H9 (cell line): ENCODE results near the gene KDM4C. TPM values are rescaled to one million over a fixed set of nuclear protein-coding genes. Genes with fewer than 3 reads are reported as not detected.

ENCODE experiments used
- DNase-seq: peaks from one replicate; pipeline ENCODE4 v3.0.0-alpha.2; 2017
- H2AFZ ChIP-seq: one replicate; pipeline ENCODE4 v1.6.1; 2013; ENCODE audit warnings: mild to moderate bottlenecking, low read length, control low read depth, moderate library complexity
- H2AK5ac ChIP-seq: 2 replicates; pipeline ENCODE4 v1.6.1; 2013; ENCODE audit warnings: low read length, control low read depth, mixed read lengths; ENCODE audit not compliant: insufficient read length
- H2BK120ac ChIP-seq: one replicate; pipeline ENCODE4 v1.6.1; 2013; ENCODE audit warnings: low read depth, mild to moderate bottlenecking, low read length, control low read depth, inconsistent platforms; ENCODE audit not compliant: poor library complexity, severe bottlenecking
- H2BK12ac ChIP-seq: 2 replicates; pipeline ENCODE4 v1.6.1; 2013; ENCODE audit warnings: low read length, control low read depth, mixed read lengths, low read depth; ENCODE audit not compliant: insufficient read length
- H2BK15ac ChIP-seq: 2 replicates; pipeline ENCODE4 v1.6.1; 2013; ENCODE audit warnings: low read depth, low read length, control low read depth
- H2BK20ac ChIP-seq: one replicate; pipeline ENCODE4 v1.6.1; 2013; ENCODE audit warnings: low read depth, mild to moderate bottlenecking, low read length, control low read depth, inconsistent platforms; ENCODE audit not compliant: poor library complexity, severe bottlenecking
- H2BK5ac ChIP-seq: 2 replicates; pipeline ENCODE4 v1.6.1; 2013; ENCODE audit warnings: low read length, control low read depth, mixed read lengths; ENCODE audit not compliant: insufficient read length
- H3K14ac ChIP-seq: 2 replicates; pipeline ENCODE4 v1.6.1; 2013; ENCODE audit warnings: low read length, control low read depth; ENCODE audit not compliant: insufficient read depth
- H3K18ac ChIP-seq: 2 replicates; pipeline ENCODE4 v1.6.1; 2013; ENCODE audit warnings: low read depth, mild to moderate bottlenecking, mixed read lengths, low read length, control low read depth; ENCODE audit not compliant: insufficient read length
- H3K23ac ChIP-seq: 2 replicates; pipeline ENCODE4 v1.6.1; 2013; ENCODE audit warnings: low read length, control low read depth, mixed read lengths, low read depth; ENCODE audit not compliant: insufficient read length
- H3K23me2 ChIP-seq: 2 replicates; pipeline ENCODE4 v1.6.1; 2013; ENCODE audit warnings: low read depth, mild to moderate bottlenecking, mixed read lengths, low read length, control low read depth; ENCODE audit not compliant: insufficient read length, poor library complexity, severe bottlenecking
- H3K27ac ChIP-seq: 2 replicates; pipeline ENCODE4 v1.5.1; 2013; ENCODE audit warnings: low read length, control low read depth, mixed read lengths, low read depth; ENCODE audit not compliant: insufficient read length
- H3K27me3 ChIP-seq: 2 replicates; pipeline ENCODE4 v1.6.1; 2013; ENCODE audit warnings: low read length, control low read depth, inconsistent platforms; ENCODE audit not compliant: insufficient read depth
- H3K4ac ChIP-seq: 2 replicates; pipeline ENCODE4 v1.6.1; 2013; ENCODE audit warnings: low read depth, mild to moderate bottlenecking, control low read depth, inconsistent platforms, low read length, moderate library complexity
- H3K4me1 ChIP-seq: 2 replicates; pipeline ENCODE4 v1.6.1; 2013; ENCODE audit warnings: low read length, control low read depth, inconsistent platforms; ENCODE audit not compliant: insufficient read depth
- H3K4me2 ChIP-seq: 2 replicates; pipeline ENCODE4 v1.6.1; 2013; ENCODE audit warnings: low read length, control low read depth, mixed read lengths; ENCODE audit not compliant: insufficient read length, insufficient read depth
- H3K56ac ChIP-seq: 2 replicates; pipeline ENCODE4 v1.6.1; 2013; ENCODE audit warnings: low read depth, mild to moderate bottlenecking, mixed read lengths, low read length, control low read depth; ENCODE audit not compliant: insufficient read length
- H3K79me1 ChIP-seq: 2 replicates; pipeline ENCODE4 v1.6.1; 2013; ENCODE audit warnings: low read depth, mild to moderate bottlenecking, moderate library complexity, low read length, control low read depth, inconsistent platforms; ENCODE audit not compliant: insufficient read depth, poor library complexity, severe bottlenecking
- H3K79me2 ChIP-seq: 2 replicates; pipeline ENCODE4 v1.6.1; 2013; ENCODE audit warnings: low read length, control low read depth, inconsistent platforms; ENCODE audit not compliant: insufficient read depth
- H3K9ac ChIP-seq: 2 replicates; pipeline ENCODE4 v1.6.1; 2013; ENCODE audit warnings: low read length, control low read depth, mixed read lengths; ENCODE audit not compliant: insufficient read length; ENCODE audit errors: extremely low read depth
- H3K9me3 ChIP-seq: one replicate; pipeline ENCODE4 v1.6.1; 2013; ENCODE audit warnings: low read depth, low read length, inconsistent platforms; ENCODE audit not compliant: control insufficient read depth
- H3T11ph ChIP-seq: one replicate; pipeline ENCODE4 v1.6.1; 2013; ENCODE audit warnings: mild to moderate bottlenecking, low read length, control low read depth, inconsistent platforms
- H4K20me1 ChIP-seq: one replicate; pipeline ENCODE4 v1.6.1; 2013; ENCODE audit not compliant: control insufficient read depth, insufficient read length, insufficient read depth
- H4K5ac ChIP-seq: 2 replicates; pipeline ENCODE4 v1.6.1; 2013; ENCODE audit warnings: low read depth, mild to moderate bottlenecking, mixed read lengths, low read length, control low read depth; ENCODE audit not compliant: insufficient read length
- H4K8ac ChIP-seq: replicated peaks from 2 replicates; pipeline ENCODE4 v1.6.1; 2013; ENCODE audit warnings: low read length, control low read depth, mixed read lengths, low read depth; ENCODE audit not compliant: insufficient read length
- H4K91ac ChIP-seq: 2 replicates; pipeline ENCODE4 v1.6.1; 2013; ENCODE audit warnings: low read depth, mild to moderate bottlenecking, moderate library complexity, mixed read lengths, low read length, control low read depth; ENCODE audit not compliant: insufficient read length
- H3K27ac Mint-ChIP-seq, 3 experiments: 2 replicates in 2 of 3; 3 replicates in 1 of 3; pipeline ENCODE4 v1.8.0; 2020 to 2021; ENCODE audit warnings: mixed read lengths in 3 of 3, mild to moderate bottlenecking in 1 of 3, moderate library complexity in 1 of 3
- H3K27me3 Mint-ChIP-seq: 2 replicates; pipeline ENCODE4 v1.8.0; 2021; ENCODE audit warnings: low read depth, mild to moderate bottlenecking, moderate library complexity, mixed read lengths
- H3K36me3 Mint-ChIP-seq, 3 experiments: 2 replicates in 2 of 3; 3 replicates in 1 of 3; pipeline ENCODE4 v1.8.0; 2020 to 2021; ENCODE audit warnings: low read depth in 3 of 3, mixed read lengths in 3 of 3; ENCODE audit not compliant: insufficient read depth in 1 of 3
- H3K4me1 Mint-ChIP-seq, 2 experiments: 2 replicates each; pipeline ENCODE4 v1.8.0; 2020; ENCODE audit warnings: mixed read lengths in 2 of 2
- H3K4me3 Mint-ChIP-seq, 2 experiments: 2 replicates in 1 of 2; 3 replicates in 1 of 2; pipeline ENCODE4 v1.8.0; 2020 to 2021; ENCODE audit warnings: mild to moderate bottlenecking in 2 of 2, mixed read lengths in 2 of 2, moderate library complexity in 1 of 2
- H3K9me3 Mint-ChIP-seq, 2 experiments: 2 replicates in 1 of 2; 3 replicates in 1 of 2; pipeline ENCODE4 v1.8.0; 2020; ENCODE audit warnings: mild to moderate bottlenecking in 2 of 2, mixed read lengths in 2 of 2, moderate library complexity in 1 of 2
- WGBS: extraction: QIAGEN DNeasy Blood & Tissue Kit; methylation state at CpG from one replicate; pipeline ENCODE4 v1.1.7; 2013; ENCODE audit warnings: missing lambda C conversion rate, low lambda C conversion rate, mixed read lengths; ENCODE audit not compliant: insufficient read length; ENCODE audit errors: extremely low coverage; 5-methylcytosine and 5-hydroxymethylcytosine counted together
- total RNA-seq: library from RNA; stranded (reverse); gene quantifications from 2 replicates; pipeline ENCODE4 v1.2.1, GENCODE V29; 2021
- TF ChIP-seq, protein P1 (sequence below): fragments of 200-600 bp; sonication (generic); conservative IDR thresholded peaks from 3 replicates; pipeline ENCODE4 v1.8.0; 2021; ENCODE audit warnings: antibody characterized with exemption, mild to moderate bottlenecking

The KDM4C gene
- total RNA-seq, 1 experiment from 2014 or later = 24.0 TPM

DNA sequence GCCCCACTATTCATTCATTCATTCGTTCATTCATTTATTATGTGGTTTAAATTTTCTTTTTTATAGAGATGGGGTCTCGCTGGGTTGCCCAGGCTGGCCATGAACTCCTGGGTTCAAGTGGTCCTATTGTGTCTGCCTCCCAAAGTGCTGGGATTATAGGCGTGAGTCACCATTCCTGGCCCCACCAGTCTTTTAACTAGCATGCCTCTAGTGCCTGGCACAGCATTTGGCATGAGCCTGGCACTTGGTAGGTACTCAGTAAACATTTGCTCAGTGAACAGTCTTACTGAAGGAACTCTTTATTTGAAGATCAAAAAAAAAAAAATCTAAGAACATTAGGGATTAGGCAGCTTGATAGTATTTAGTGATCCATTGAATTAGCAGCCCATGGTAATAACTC, 98.1 kb downstream of the KDM4C start:
- no peaks in the 10 kb centered on the region for H3K9me3 Mint-ChIP-seq
- H4K5ac ChIP-seq = no peak overlapping the region
- no peaks in the 10 kb centered on the region for H3K27me3 Mint-ChIP-seq
- H3K9ac ChIP-seq = no peak overlapping the region
- H3K4me3 Mint-ChIP-seq = no peak overlapping the region
- no peak overlapping the region for H4K91ac ChIP-seq
- no peak overlapping the region for H2BK120ac ChIP-seq
- no peaks in the 10 kb centered on the region for H3K4me1 ChIP-seq
- no peak overlapping the region for H2BK5ac ChIP-seq
- no peak overlapping the region for H3K4ac ChIP-seq
- peaks cover 0 to 9% (median 0%) of the 10 kb centered on the region in 3 experiments; a peak in 4 of 7 replicates for H3K36me3 Mint-ChIP-seq
- DNase-seq = no peak
- H2BK12ac ChIP-seq = no peak overlapping the region
- H2AFZ ChIP-seq = no peak overlapping the region
- H2AK5ac ChIP-seq = no peak overlapping the region
- H3K18ac ChIP-seq = no peak overlapping the region
- no peak overlapping the region for H3K14ac ChIP-seq
- H3K79me1 ChIP-seq = no peaks in the 10 kb centered on the region
- no peak overlapping the region for H4K8ac ChIP-seq
- WGBS = no CpG with 5 or more reads among the region's 3 CpGs
- no peak overlapping the region for H3K23ac ChIP-seq
- H3K27ac Mint-ChIP-seq = no peak overlapping the region
- no peaks in the 10 kb centered on the region for H4K20me1 ChIP-seq
- no peak overlapping the region for H2BK20ac ChIP-seq
- TF ChIP-seq, protein P1, sequence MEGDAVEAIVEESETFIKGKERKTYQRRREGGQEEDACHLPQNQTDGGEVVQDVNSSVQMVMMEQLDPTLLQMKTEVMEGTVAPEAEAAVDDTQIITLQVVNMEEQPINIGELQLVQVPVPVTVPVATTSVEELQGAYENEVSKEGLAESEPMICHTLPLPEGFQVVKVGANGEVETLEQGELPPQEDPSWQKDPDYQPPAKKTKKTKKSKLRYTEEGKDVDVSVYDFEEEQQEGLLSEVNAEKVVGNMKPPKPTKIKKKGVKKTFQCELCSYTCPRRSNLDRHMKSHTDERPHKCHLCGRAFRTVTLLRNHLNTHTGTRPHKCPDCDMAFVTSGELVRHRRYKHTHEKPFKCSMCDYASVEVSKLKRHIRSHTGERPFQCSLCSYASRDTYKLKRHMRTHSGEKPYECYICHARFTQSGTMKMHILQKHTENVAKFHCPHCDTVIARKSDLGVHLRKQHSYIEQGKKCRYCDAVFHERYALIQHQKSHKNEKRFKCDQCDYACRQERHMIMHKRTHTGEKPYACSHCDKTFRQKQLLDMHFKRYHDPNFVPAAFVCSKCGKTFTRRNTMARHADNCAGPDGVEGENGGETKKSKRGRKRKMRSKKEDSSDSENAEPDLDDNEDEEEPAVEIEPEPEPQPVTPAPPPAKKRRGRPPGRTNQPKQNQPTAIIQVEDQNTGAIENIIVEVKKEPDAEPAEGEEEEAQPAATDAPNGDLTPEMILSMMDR = no peak
- no peak overlapping the region for H3K27ac ChIP-seq
- H2BK15ac ChIP-seq = no peak overlapping the region
- H3K23me2 ChIP-seq = no peaks in the 10 kb centered on the region
- no peak overlapping the region for H3K56ac ChIP-seq
- no peak overlapping the region for H3K4me2 ChIP-seq
- H3K9me3 ChIP-seq = no peaks in the 10 kb centered on the region
- H3K4me1 Mint-ChIP-seq = no peaks in the 10 kb centered on the region
- no peaks in the 10 kb centered on the region for H3K79me2 ChIP-seq
- H3T11ph ChIP-seq = no peak overlapping the region
- no peaks in the 10 kb centered on the region for H3K27me3 ChIP-seq
